Tibial nerve (tissue), 3 donors: ENCODE results near the gene PKNOX2.

Experiments
- CTCF ChIP-seq, 5 experiments: fragments of 200-600 bp in 3 of 5; fragments of 450-650 bp in 2 of 5; sonication (generic) in 3 of 5; IDR thresholded peaks; one replicate each; pipeline ENCODE4 v1.5.1; 2016 to 2019; ENCODE audit warnings: antibody characterized with exemption in 5 of 5, mild to moderate bottlenecking in 3 of 5, moderate library complexity in 2 of 5
- POLR2A ChIP-seq, 2 donors: fragments of 450-650 bp; IDR thresholded peaks; one replicate each; pipeline ENCODE4 v1.6.1; 2017; ENCODE audit warnings: antibody characterized with exemption in 2 of 2, mild to moderate bottlenecking in 2 of 2, moderate library complexity in 2 of 2

- TF ChIP-seq CTCF (IDR thresholded peaks at IDR 0.05) (no peak), POLR2A (IDR thresholded peaks at IDR 0.05) (no peak)
Observed at GRCh38 chr11:125457814-125458343, 293.3 kb downstream of the PKNOX2 start.
